Ovary (tissue), 3 donors: ENCODE results near the gene IRS1.

Source experiments
- CTCF ChIP-seq, 3 donors: fragments of 450-650 bp in 2 of 3; fragments of 200-600 bp in 1 of 3; IDR thresholded peaks; one replicate each; pipeline versions ENCODE4 v1.5.1 to v1.8.0; 2016 to 2022; ENCODE audit warnings: antibody characterized with exemption in 3 of 3, mild to moderate bottlenecking in 1 of 3
- POLR2A ChIP-seq: fragments of 450-650 bp; IDR thresholded peaks from one replicate; pipeline ENCODE4 v1.6.1; 2017; ENCODE audit warnings: antibody characterized with exemption, mild to moderate bottlenecking, moderate library complexity
- donor health status: DM: no; HTN: no; CAD: no.

- TF ChIP-seq CTCF (IDR thresholded peaks at IDR 0.05) (no peak), POLR2A (no peak)
Observed at GRCh38 chr2:226727251-226727650, 72.4 kb downstream of the IRS1 start.
